GM04504 (cell line): ENCODE measurements around the gene PTH1R.

Source experiments
- DNase-seq: peaks from one replicate; pipeline ENCODE4 v3.0.0-alpha.2; 2012; ENCODE audit warnings: low read depth

PTH1R gene

DNA sequence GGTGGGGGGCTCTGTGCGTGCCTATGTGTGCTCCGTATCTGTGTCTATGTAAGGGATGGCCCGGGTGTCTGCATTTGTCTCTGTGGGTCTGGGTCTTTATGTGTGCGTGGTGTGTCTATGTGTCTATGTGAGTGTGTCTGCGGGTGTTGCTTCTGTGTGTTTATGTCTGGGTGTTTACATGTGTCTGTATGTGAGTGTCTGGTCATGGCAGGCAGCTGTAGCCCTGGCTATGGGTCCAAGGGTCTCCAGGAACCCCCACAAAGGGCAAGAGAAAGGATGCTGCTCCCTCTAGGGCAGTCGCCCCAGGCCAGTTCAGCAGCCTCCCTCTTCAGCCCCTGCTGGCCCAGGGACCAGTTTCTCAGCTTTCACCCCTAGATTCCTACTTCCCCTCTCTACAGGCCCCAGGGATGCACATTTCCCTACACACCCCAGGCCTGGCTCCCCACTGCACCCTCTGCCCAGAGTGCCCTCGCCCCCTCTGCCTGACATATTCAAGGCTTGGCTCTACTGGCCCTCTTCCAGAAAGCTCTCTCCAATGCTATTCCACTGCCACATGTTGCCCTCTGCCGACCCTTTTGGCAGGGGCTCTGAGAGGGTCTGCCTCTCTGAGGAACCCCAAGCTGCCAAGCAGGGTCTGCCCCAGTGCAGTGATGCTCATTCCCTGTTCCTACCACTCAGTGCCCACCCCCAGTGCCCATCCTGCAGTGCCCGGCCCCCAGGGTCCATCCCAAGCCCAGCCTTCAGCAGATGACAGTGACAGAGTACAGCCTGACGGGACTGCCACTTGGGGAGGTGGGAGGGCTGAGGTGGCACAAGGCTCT, 13.2 kb upstream of the PTH1R start:
- DNase-seq, result no peak

DNA sequence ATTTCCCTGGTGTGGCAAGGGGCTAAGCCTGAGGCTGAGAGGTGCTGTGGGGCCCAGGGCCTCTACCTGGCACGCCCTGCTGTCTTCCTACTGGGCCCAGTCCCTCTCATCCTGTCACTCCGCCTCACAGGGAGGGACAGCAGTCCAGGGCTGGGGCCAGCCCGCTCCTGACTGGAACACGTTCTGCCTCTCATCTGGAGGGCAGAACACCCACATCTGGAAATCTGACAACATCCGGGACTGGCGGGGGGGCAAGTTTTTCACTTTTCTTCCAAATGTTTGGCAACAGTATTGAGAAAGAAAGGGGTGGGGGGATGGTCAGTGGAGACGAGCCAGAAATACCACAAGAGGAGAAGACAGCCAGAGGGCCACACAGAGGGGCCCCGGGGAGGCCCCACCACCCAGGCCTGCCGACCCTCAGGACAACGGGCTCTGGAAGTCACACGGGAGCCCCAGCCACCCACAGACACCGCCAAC, 12.5 kb upstream of the PTH1R start:
- peak; percentile 39 for DNase-seq

DNA sequence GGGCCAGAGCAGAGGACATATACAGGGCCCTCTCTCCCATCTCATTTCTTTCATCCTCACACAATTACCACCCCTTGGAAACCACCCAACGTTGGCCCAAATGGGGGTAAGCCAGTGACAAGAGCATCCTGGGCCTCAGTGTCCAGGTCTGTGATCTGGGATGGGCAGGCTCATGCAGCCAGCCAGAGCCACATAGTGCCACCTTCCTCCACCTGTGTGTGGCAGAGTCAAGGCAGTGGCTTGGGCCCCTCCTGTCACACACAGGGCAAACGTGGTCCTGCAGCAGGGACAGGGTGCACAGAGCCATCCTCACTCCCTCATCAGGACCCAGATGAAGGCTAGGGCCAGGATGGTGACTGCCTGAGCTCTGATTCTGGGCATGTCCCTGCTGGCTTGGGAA, 12.0 kb upstream of the PTH1R start:
- no peak for DNase-seq

DNA sequence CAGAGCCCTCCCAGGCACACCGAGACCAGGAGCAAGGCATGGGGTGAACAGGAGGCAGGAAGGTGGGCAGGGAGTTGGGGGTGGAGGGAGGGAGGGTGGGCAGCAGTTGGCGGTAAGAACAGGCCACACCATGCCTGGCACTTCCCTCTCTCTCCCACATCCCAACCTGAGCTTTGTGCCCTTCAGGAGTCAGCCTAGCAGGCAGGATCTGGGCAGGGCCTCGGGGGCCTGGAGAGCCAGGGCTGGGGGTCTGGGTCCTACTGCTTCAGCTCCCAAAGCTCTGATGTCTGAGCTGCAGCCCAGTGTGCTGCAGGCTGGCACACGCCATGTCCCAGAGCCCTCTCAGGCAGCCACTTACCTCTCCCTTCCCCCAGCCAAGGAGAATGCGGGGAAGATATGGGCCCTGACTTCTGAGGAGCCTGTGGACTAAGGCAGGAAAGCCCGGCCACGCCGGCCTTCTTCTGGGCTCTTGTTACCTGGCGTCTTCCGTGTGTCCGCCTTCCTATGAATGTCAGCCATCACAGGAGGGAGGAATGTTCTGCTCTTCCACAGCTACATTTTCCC, 11.4 kb upstream of the PTH1R start:
- no peak for DNase-seq

DNA sequence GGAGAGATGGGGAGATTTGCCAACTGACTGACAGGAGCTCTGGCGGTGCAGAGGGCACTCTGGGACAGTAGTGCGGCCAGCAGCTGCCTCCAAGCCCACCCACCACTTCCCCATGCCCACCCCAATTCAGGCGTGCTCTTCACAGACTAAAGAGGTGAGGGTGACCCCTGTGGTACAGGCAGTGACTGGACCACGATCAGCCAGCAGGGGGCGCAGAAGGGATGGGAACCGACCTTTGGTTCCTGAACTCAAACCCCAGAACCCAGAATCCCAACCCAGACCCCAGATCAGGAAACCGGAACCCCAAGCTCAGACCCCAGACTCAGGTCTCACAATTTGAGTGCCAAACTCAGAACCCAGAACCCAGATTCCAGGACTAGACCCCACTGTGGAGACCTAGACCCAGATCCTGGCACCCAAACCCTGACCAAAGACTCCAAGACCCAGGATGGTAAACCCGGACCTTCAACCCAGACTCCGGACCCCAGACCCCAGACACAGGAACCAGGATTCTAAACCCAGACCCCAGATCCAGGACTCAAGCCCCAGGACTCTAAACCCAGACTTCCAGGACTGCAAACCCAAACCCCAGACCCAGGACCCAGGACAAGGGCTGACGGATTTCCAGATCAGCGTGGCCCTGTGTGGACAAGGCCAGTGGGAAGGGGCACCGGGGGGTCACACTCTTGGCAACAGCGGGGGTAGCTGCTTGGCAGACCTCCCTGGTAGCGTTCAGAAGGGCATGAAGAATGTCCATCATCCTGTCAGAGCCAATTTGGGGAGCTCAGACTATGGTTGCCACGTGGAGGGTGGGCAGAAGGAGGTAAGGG, 10.6 kb upstream of the PTH1R start:
- no peak for DNase-seq

DNA sequence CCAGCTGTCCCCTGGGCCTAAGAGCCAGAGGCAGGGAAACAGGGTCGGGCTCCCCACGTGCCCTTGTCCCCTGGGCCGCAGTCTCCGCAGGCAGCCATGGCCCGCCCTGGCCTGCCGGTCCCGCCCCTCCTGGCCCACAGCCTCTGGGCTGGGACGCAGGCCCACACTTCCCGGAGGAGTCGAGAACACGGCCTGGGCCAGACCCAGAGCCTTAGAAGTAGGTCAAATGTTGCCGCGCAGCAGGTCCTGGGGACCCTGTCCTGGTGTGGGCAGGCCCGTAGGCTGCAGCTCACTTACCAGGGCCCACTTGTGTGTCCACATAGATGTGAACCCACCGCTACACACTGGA, 10.0 kb upstream of the PTH1R start:
- DNase-seq, result no peak

DNA sequence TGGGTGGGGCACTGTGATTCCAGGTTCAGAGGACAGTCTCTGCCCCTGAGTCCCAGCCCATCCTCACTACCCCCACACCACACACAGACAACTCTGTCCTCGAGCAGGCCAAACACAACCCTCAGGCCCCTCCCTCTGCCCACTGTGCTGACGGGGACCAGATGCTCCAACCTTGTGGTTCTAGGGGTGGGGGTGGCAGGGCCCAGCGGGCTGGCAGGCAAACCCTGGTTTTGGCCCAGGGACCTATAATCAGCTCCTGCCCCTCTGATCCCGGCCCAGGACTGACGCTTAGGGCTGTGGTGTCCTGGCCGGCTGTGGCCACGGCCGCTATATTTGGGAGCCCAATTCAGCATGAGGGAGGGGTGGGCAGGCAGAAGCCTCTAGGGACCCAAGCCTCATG, 9.2 kb upstream of the PTH1R start:
- DNase-seq, result no peak

DNA sequence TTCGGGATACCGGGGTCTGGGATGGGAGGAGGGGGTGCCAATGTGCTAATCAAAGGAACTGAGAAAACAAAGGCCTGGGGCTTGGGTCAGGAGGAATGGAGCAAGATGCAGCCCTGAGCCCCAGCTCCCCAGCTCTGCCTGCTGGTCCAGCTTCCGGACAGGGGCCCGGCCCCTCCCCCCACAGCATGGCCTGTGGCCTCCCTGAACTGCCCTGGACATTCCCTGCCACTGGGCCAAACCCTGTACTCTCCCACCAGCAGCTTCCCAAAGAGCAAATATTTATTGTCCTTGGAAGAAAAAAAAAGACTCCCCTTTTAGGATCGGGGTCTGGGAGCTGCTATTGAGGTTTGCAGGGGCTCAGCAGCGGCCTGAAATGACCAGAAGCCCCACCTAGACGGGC, 8.6 kb upstream of the PTH1R start:
- DNase-seq, result no peak

DNA sequence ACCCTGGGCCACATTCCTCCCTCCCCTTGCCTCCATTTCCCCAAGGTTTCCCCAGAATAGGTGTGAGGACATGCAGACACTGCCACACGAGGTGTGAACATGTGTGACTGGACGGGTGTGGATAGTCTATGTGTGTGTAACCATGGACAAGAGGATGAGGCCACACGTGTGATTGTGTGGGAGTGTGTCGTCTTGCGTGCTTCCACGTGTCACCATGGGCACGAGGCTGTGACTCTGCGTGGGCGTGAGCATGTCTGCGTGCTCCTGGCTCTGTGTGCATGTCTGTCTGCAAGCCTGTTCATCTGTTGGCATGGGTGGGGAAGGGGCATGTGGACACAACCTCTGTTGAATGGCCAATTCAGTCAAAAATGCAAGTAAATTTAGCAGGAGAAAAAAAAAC, 8.1 kb upstream of the PTH1R start:
- DNase-seq, result no peak

DNA sequence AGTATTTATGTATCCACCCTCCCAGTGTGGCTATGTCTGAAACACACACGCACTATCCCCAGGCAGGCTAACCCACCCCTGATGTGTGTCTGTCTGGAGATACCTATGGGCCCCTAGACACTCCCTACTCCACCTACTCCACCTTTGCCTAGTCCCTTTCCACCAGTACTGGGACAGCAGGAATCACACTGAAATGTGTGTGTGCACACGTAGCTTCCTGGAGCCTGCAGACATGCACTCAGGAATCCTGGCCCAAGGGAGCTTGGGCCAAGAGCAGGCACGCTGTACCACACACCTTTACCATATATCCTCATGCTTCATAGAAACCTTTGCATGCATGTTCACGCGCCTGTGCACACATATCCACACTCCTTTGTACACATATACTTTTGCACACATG, 6.9 kb upstream of the PTH1R start:
- DNase-seq, result no peak

DNA sequence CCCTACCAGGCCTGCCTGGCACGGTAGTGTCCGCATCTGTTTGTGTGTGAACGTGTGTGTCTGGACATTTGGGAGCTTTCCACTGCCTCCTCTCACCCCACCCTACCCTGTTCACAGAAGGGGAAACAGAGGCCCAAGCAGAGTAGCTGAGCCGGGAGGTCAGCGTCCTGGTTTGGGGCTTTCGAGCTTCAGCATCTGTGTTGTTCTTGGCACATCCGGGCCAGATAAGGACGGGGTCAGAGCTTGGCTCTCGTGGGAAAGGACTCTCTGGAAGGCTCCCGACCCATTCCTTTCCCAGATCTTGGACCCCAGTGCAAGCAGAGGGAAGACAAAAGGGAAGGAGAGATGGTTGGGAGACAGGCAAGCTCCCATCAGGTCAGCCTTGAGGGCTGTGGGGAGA, 6.3 kb upstream of the PTH1R start:
- DNase-seq, result no peak

DNA sequence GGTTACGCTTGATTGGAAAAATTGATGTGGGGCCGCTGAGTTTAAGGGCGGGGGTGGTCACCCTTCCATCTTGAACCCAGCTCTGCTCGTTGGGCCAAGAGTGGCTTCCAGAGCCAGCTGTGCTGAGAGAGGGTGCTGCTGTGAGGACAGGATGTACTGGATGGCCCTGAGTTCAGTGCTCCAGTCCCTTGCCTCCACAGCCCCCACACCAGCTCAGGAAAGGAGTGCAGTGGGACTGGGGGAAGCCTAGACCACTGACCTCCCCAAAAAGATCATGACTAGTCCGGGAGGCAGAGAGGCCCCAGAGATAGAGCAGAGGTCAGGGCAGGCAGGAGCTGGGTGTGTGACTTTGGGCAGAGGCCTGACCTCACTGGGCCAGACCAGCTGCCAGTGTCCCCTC, 4.0 kb upstream of the PTH1R start:
- no peak for DNase-seq

DNA sequence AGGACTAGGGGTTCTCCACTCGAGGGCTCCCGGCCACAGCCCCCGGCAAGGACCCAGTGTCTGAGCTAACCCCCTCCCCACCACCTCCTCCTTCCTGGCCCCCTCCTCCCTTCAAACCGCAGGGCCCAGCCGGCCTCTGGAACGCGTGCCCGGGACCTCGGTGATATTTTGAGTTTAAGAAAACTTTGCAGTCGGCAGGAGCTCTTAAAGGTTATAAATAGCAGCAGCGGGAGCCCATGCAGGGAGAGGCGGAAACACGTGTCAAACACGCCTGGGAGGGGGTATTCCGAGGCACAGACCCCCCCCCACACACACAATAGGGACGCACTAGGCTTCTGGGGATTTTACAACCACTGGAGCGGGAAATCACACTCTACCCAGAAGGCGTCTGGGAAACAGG, 3.1 kb upstream of the PTH1R start:
- DNase-seq, result no peak

DNA sequence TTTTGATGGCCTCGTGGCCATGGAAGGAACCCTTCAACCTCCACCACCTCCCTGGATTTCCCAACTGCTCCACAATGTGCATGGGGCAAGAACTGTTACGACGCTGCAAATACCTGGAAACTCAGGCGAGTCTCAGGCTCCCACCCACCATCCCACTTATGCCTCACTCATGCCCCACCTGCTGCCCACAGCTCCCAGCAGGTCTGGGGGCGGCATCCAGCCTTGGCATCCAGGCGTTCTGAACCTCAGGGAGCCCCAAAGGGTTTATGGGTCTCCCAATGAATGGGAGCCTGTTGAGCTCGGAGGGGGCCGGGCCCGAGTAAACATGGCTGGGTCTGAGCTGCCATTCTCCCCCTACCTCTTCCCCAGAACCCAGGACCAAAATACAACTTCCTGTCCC, 2.0 kb upstream of the PTH1R start:
- DNase-seq, result no peak

DNA sequence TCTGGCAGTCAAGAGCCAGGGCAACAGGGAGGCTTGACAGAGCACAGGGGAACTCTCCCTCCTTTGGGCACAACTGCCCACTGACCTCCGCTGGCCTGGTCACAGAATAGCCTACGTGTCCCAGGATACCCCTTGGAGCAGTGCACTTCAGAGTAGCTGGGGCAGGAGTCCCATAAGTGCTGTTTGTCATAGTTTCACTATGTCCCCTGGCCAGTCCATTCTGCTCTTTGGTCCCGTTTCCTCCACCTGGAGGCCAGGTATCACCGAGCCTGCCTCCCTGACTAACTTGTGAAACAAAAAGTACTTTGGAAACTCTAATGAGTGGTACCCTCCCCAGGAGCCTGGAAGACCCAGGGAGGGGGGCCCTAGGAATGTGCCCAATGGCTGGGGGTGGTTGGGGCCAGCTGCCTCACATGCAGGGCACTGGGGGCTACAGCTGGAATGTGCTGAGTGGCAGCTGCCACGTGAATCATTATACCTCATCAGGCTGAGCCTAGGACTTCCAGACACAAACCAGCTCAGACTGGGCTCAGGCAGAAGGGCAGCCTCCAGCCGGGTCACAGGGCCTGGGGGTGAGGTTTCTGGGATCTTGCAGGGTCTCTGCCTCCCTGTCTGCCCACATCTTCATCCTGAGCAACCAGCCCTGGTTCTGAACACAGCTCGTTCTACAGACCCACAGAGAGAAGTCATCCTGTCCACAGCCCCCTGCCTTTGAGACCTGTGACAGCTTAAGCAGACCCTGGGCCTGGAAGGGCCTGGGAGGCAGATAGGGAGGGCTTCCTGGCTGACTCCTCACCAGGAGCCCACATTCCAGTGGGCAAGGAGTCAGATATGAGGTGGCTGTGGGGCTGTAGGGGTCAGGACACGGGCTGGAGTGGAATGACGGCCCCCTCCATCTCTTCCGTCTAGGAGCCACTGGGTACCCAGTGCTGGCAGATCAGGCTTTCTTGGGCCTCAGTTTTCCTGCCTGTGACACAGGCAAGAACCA, 914 bp upstream of the PTH1R start:
- DNase-seq, result no peak

DNA sequence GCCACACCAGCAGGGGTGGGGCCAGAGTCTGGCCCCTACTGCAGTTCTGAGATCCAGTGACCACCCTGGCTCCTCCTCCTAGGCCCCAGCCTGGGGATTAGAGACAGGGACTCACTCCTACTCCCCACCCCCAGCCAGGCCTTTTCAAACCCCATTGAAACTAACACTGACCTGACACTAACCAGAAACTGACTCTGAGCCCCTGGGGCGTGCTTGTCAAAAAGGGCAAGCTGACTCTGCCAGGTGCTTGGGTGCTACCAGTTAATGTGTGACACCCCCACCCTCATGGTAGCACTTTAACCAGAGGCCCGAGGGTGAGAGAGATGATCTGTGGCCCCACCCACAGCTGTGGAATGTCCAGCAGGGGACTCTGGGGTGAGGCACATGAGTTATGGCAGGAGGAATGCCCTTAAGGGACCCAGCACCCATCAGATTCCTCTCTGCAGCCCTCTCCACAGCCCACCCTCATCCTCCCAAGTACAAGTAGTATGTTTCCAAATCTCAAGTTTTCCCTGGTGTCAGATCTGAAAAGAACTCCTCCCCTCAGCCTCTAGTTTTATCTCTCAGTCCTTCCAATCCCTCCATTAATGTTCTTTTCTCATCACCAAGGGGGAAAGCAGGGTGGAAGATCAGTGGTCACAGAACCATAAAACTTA, 1.4 kb downstream of the PTH1R start:
- no peak for DNase-seq

DNA sequence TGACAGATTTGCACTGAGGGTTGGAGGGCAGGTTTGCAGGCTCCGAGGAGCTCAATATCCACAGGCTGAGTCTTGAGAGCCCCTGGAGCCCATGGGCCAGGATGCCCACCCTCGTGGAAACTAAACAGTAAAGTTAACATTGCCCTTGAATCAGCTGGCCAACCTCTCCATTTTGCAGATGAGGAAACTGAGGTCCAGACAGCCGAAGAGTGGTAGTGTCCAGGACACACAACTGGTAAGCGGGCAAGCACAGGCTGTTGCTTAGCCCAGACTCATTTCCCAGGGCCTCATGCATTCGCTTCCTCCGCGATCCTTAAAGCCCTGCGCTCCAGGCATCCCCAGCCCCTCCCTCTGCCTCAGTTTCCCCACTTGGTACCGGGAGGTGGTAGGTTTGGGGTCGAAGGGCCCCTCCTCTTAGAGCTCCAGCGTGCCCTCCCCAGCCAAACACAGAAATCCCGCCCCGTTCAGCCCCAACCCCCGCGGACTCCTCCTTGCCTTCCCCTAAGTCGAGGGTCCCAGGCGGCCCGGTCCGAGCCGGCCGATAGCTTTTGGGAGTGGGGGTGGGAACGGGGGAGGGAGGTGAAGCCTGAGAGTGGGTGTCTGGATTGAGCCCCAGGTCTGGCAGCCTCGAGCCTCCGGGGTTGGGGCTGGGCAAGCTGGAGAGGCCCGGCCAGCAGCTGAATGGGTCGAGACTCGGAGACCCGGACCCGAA, 3.5 kb downstream of the PTH1R start:
- DNase-seq, result no peak

DNA sequence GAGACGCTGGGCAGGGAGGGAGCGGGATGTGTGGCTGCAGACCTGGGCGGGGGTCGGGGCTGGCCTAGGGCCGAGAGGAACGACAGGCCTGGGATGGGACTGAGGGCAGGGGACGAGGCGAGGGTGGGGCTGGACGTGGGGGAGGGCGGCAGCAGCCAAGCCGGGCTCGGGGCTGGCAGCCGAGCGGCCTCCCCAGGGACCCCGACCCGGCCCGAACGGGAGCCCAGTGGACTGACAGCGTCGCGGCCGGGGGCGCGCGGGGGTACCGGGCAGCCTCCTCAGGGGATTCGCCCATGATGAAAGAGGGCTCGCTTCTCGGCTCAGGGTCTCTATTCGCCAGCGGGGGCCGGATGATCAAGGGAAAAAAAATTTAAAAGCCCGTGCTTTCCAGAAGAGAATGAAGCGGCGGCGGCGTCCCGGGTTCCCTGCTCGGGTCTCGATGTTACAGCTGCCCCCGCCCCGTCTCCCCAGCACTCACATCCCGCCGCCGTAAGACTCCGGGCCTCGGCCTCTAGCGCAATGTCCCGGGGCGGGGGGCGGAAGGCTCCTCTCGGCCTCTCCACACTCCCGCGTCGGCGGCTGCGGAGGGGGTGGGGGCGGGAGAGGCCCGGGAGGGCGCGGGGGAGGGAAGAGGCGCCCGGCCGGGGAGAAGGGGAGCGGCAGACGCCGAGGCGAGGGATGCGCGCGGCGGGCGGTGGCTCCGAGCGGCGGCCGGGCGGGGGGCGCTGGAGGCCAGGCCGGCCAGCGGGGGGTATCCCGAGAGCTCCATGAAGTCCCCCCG, 4.3 kb downstream of the PTH1R start:
- DNase-seq, result no peak

DNA sequence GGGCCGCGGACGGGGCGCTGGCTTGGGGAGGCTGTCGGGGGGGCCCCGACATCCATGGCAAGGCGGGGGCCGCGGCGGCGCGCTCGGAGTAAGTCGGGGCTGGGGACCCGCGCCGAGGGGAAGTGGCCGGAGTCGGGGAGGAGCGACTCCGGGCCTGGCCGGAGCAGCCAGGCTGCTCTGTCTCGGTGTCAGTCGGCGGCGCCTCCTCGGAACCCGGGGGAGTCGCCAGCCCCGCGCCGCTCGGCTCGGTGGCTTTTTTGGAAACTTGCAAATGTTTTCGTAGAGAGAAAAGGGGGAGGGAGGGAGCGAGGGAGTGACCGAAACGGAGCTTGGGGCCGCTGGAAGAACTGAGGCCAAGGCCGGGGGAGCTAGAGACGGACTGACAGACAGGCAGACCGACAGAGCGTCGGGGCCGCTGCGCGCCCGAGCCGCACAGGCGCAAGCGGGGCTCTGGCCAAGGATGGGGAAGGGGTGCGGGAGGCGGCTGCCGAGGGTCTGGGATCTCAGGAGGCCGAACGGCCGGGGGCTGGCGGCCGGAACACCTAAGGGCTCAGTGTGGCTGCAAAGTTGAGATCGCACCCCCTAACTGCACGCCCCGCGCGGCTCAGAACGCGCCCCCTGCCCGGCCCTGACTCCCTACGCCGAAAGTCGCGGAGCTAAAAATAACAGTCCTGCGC, 5.0 kb downstream of the PTH1R start:
- no peak for DNase-seq
